GM12878 (cell line): ENCODE measurements around the gene PRKAR1A. TPM values are rescaled to one million over a fixed set of nuclear protein-coding genes. Genes with fewer than 3 reads are reported as not detected.
A peak's percentile ranks its signal among the peaks of the same experiment; 100 is the strongest.

Experiments used
- ATF2 ChIP-seq: IDR thresholded peaks from 2 replicates; pipeline ENCODE4 v1.6.1; 2012; ENCODE audit warnings: low read length, inconsistent platforms
- BACH1 ChIP-seq: fragments of 450-650 bp; IDR thresholded peaks from 2 replicates; pipeline ENCODE4 v1.6.1; 2017; ENCODE audit warnings: mild to moderate bottlenecking, borderline replicate concordance
- BMI1 ChIP-seq: fragments of 450-650 bp; IDR thresholded peaks from 2 replicates; pipeline ENCODE4 v1.6.1; 2016; ENCODE audit warnings: mild to moderate bottlenecking, moderate library complexity, borderline replicate concordance
- CHD1 ChIP-seq: IDR thresholded peaks from 2 replicates; pipeline ENCODE4 v1.6.1; 2012; ENCODE audit warnings: low read depth, low read length, improper control_type of control experiment
- CREM ChIP-seq: IDR thresholded peaks from 2 replicates; pipeline ENCODE4 v1.6.1; 2014; ENCODE audit warnings: antibody characterized with exemption, low read depth
- FOXK2 ChIP-seq: fragments of 450-650 bp; IDR thresholded peaks from 2 replicates; pipeline ENCODE4 v1.6.1; 2017; ENCODE audit warnings: mild to moderate bottlenecking, moderate library complexity
- FOXM1 ChIP-seq: IDR thresholded peaks from 2 replicates; pipeline ENCODE4 v1.6.1; 2012; ENCODE audit warnings: low read depth, mild to moderate bottlenecking, inconsistent platforms, low read length, moderate library complexity
- HDGF ChIP-seq: fragments of 450-650 bp; IDR thresholded peaks from 2 replicates; pipeline ENCODE4 v1.6.1; 2016; ENCODE audit warnings: antibody characterized with exemption
- IRF5 ChIP-seq: fragments of 450-650 bp; IDR thresholded peaks from 2 replicates; pipeline ENCODE4 v1.6.1; 2017; ENCODE audit warnings: borderline replicate concordance
- MTA2 ChIP-seq: fragments of 450-650 bp; IDR thresholded peaks from 2 replicates; pipeline ENCODE4 v1.6.1; 2016; ENCODE audit warnings: low read depth, mild to moderate bottlenecking, moderate library complexity
- MYC ChIP-seq: IDR thresholded peaks from 2 replicates; pipeline ENCODE4 v1.6.1; 2011; ENCODE audit warnings: mild to moderate bottlenecking, low read length, moderate library complexity, inconsistent platforms; ENCODE audit not compliant: insufficient read depth, insufficient replicate concordance, insufficient read length, severe bottlenecking
- NFXL1 ChIP-seq: fragments of 450-650 bp; IDR thresholded peaks from 2 replicates; pipeline ENCODE4 v1.6.1; 2017; ENCODE audit warnings: antibody characterized with exemption, mild to moderate bottlenecking, borderline replicate concordance
- NR2C1 ChIP-seq: fragments of 450-650 bp; IDR thresholded peaks from 2 replicates; pipeline ENCODE4 v1.6.1; 2017; ENCODE audit warnings: antibody characterized with exemption, mild to moderate bottlenecking, moderate library complexity
- POLR2AphosphoS5 ChIP-seq: IDR thresholded peaks from 2 replicates; pipeline ENCODE4 v1.6.1; 2011; ENCODE audit warnings: mild to moderate bottlenecking, low read length, inconsistent platforms
- RCOR1 ChIP-seq: conservative IDR thresholded peaks from 2 replicates; pipeline ENCODE4 v1.6.1; 2012; ENCODE audit warnings: low read depth, low read length, improper control_type of control experiment
- SIN3A ChIP-seq: IDR thresholded peaks from 2 replicates; pipeline ENCODE4 v1.6.1; 2012; ENCODE audit warnings: low read depth, low read length, improper control_type of control experiment
- SIX5 ChIP-seq: IDR thresholded peaks from 2 replicates; pipeline ENCODE4 v1.6.1; 2011; ENCODE audit warnings: mild to moderate bottlenecking, low read depth, low read length, moderate library complexity; ENCODE audit not compliant: severe bottlenecking
- ZZZ3 ChIP-seq: IDR thresholded peaks from 2 replicates; pipeline ENCODE4 v1.6.1; 2011; ENCODE audit warnings: low read depth; ENCODE audit not compliant: control insufficient read depth, insufficient read length
- polyA plus RNA-seq, 11 experiments: library from polyadenylated mRNA; depleted of rRNA in 4 of 11; unstranded in 6 of 11; stranded (reverse) in 5 of 11; fragments of >200 nt; fragmentation: Nextera tagmentation in 4 of 11; fragmentation: Illumina TruSeq in 1 of 11; extraction: Ambion mirVana in 4 of 11; extraction: Trizol in 1 of 11; gene quantifications; 1 replicate in 1 of 11; 2 replicates in 10 of 11; pipeline versions ENCODE4 v1.2.1 to v1.2.3, GENCODE V29; 2011 to 2016; ENCODE audit warnings: inconsistent platforms in 2 of 11, missing spikeins in 2 of 11, low read depth in 1 of 11
- total RNA-seq, 4 experiments: library from RNA; depleted of rRNA in 3 of 4; stranded (reverse); fragments of >200 nt in 3 of 4; fragmentation: Illumina TruSeq in 1 of 4; extraction: Trizol in 1 of 4; gene quantifications; 2 replicates each; pipeline versions ENCODE4 v1.2.1 to v1.2.3, GENCODE V29; 2013 to 2021
- TF ChIP-seq, protein P1 (sequence below): fragments of 450-650 bp; conservative IDR thresholded peaks from 2 replicates; pipeline ENCODE4 v1.6.1; 2017; ENCODE audit warnings: mild to moderate bottlenecking, moderate library complexity
- TF ChIP-seq, protein P2 (sequence below): IDR thresholded peaks from 2 replicates; pipeline ENCODE4 v1.6.1; 2011; ENCODE audit warnings: borderline replicate concordance, low read depth, mild to moderate bottlenecking, moderate library complexity, mixed read lengths, low read length; ENCODE audit not compliant: insufficient read depth; ENCODE audit errors: extremely low read length
- TF ChIP-seq, protein P3 (sequence below): fragments of 450-650 bp; IDR thresholded peaks from 2 replicates; pipeline ENCODE4 v1.6.1; 2018; ENCODE audit warnings: mild to moderate bottlenecking, low read depth, moderate library complexity; ENCODE audit not compliant: partially characterized antibody

Gene PRKAR1A
- total and polyA plus RNA-seq, 10 of the 15 experiments (the other 5 are each of a cell fraction or from before 2014, with no cell fraction given): 29.1 to 200 (median 125) TPM

- TF ChIP-seq, protein P1, sequence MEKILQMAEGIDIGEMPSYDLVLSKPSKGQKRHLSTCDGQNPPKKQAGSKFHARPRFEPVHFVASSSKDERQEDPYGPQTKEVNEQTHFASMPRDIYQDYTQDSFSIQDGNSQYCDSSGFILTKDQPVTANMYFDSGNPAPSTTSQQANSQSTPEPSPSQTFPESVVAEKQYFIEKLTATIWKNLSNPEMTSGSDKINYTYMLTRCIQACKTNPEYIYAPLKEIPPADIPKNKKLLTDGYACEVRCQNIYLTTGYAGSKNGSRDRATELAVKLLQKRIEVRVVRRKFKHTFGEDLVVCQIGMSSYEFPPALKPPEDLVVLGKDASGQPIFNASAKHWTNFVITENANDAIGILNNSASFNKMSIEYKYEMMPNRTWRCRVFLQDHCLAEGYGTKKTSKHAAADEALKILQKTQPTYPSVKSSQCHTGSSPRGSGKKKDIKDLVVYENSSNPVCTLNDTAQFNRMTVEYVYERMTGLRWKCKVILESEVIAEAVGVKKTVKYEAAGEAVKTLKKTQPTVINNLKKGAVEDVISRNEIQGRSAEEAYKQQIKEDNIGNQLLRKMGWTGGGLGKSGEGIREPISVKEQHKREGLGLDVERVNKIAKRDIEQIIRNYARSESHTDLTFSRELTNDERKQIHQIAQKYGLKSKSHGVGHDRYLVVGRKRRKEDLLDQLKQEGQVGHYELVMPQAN: peak; percentile 49; the same call in 1 of the 2 replicates
- peak; percentile 96 for TF ChIP-seq MTA2
- peak; percentile 79 for TF ChIP-seq BMI1
- no peak for TF ChIP-seq SIX5
- peak; percentile 85 for TF ChIP-seq CREM
- no peak for TF ChIP-seq MYC
- TF ChIP-seq, protein P2, sequence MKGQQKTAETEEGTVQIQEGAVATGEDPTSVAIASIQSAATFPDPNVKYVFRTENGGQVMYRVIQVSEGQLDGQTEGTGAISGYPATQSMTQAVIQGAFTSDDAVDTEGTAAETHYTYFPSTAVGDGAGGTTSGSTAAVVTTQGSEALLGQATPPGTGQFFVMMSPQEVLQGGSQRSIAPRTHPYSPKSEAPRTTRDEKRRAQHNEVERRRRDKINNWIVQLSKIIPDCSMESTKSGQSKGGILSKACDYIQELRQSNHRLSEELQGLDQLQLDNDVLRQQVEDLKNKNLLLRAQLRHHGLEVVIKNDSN: no peak
- no peak for TF ChIP-seq HDGF
- no peak for TF ChIP-seq CHD1
- no peak for TF ChIP-seq NFXL1
- TF ChIP-seq IRF5: no peak
- peak; percentile 42; the same call in 1 of the 2 replicates for TF ChIP-seq POLR2AphosphoS5
- TF ChIP-seq FOXM1: peak; percentile 76; the same call in 1 of the 2 replicates
- TF ChIP-seq FOXK2: peak; percentile 17; the same call in 1 of the 2 replicates
- TF ChIP-seq RCOR1: 0 out of 2 replicates have a peak, but pooled peaks have one; percentile 49
- TF ChIP-seq ZZZ3: no peak
- TF ChIP-seq, protein P3, sequence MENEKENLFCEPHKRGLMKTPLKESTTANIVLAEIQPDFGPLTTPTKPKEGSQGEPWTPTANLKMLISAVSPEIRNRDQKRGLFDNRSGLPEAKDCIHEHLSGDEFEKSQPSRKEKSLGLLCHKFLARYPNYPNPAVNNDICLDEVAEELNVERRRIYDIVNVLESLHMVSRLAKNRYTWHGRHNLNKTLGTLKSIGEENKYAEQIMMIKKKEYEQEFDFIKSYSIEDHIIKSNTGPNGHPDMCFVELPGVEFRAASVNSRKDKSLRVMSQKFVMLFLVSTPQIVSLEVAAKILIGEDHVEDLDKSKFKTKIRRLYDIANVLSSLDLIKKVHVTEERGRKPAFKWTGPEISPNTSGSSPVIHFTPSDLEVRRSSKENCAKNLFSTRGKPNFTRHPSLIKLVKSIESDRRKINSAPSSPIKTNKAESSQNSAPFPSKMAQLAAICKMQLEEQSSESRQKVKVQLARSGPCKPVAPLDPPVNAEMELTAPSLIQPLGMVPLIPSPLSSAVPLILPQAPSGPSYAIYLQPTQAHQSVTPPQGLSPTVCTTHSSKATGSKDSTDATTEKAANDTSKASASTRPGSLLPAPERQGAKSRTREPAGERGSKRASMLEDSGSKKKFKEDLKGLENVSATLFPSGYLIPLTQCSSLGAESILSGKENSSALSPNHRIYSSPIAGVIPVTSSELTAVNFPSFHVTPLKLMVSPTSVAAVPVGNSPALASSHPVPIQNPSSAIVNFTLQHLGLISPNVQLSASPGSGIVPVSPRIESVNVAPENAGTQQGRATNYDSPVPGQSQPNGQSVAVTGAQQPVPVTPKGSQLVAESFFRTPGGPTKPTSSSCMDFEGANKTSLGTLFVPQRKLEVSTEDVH: no peak
- peak; percentile 84; the same call in 1 of the 2 replicates for TF ChIP-seq BACH1
- peak; percentile 22; the same call in 1 of the 2 replicates for TF ChIP-seq NR2C1
- TF ChIP-seq SIN3A: no peak
- peak; percentile 81; the same call in 1 of the 2 replicates for TF ChIP-seq ATF2
These were observed 14.3 kb upstream of the PRKAR1A start (continued) for GRCh38 chr17:68497885-68498319.
